ENCODE measurements around the gene PDE9A. TPM values are rescaled to one million over a fixed set of nuclear protein-coding genes. Genes with fewer than 3 reads are reported as not detected.
A peak's percentile ranks its signal among the peaks of the same experiment; 100 is the strongest.

The PDE9A gene
- total and polyA plus RNA-seq, 10 donors: 7.9 to 45.5 (median 23.8) TPM

DNA sequence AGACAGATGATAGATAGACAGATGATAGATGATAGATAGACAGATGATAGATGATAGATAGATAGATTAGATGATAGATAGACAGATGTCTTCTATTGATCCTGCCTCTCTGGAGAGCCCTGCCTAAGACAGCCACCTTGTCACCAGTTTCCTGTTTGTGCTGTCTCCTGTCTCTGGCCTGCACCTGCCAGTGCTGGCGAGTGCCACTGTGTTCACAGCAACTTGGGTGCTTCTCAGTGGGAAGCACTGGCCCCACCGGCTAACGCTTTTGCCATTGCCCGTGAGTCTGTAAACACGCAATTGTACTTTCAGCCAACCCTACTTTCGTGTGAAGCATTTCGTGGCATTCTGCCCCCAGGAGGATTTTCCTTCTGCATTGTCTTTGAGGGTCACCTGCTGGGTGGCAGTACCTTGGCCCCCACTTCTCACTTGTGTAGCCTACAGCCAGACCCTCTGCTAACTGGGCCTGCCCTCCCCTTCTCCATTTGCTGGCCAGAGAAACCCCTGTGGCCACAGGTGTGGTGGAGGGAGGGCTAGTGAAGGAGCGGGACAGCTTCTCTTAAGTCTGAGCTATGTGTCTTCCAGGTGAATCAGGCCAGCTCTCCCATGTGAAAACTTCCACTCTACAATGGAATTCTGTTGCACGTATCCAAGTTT is 23.4 kb upstream of the PDE9A start:
- 79 to 89% (median 84%) methylated on average over 9 of the region's 9 CpGs for WGBS, 5 donors
- TF ChIP-seq, protein P1, sequence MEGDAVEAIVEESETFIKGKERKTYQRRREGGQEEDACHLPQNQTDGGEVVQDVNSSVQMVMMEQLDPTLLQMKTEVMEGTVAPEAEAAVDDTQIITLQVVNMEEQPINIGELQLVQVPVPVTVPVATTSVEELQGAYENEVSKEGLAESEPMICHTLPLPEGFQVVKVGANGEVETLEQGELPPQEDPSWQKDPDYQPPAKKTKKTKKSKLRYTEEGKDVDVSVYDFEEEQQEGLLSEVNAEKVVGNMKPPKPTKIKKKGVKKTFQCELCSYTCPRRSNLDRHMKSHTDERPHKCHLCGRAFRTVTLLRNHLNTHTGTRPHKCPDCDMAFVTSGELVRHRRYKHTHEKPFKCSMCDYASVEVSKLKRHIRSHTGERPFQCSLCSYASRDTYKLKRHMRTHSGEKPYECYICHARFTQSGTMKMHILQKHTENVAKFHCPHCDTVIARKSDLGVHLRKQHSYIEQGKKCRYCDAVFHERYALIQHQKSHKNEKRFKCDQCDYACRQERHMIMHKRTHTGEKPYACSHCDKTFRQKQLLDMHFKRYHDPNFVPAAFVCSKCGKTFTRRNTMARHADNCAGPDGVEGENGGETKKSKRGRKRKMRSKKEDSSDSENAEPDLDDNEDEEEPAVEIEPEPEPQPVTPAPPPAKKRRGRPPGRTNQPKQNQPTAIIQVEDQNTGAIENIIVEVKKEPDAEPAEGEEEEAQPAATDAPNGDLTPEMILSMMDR (IDR thresholded peaks at IDR 0.05 in 8 of 11, conservative IDR thresholded peaks at IDR 0.05 in 3 of 11): no peak
- TF ChIP-seq POLR2A (IDR thresholded peaks at IDR 0.05) (no peak), POLR2AphosphoS5 (IDR thresholded peaks at IDR 0.05) (no peak)
- no peaks in the 10 kb centered on the region for H3K36me3 ChIP-seq

DNA sequence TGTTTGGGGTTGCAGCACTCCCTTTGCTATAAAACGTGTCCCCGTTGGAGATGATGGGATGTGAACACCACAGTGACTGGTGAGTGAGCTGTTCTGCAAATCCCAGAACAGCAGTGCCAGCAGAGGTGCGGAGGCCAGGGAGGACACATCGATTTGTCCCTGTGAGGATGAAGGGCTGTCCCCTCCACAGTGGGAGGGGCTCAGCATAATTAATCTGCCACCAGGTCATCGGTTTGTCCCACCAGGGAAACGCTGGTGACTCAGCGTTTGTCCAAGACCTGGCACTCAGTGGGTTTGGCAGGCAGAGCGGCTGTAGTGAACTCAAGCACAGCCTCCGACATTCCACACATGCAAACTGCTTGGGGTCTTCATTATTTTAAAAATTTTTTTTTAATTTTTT is 22.8 kb upstream of the PDE9A start:
- DNase-seq: peak; percentile 41
- 53 to 78% (median 58%) methylated on average over 8 to 9 of the region's 9 CpGs for WGBS, 5 donors

More for the DNA sequence above, 23.4 kb upstream of the PDE9A start:
- Histone ChIP-seq H3K4me3 (no peak overlapping the region), H3K4me1 (no peaks in the 10 kb centered on the region), H3K27me3 (replicated peaks in 1 of 7) (peaks cover 0 to 35% (median 0%) of the 10 kb centered on the region in 7 donors), H3K27ac (no peak overlapping the region), H3K9me3 (no peaks in the 10 kb centered on the region)
- intact Hi-C loops (cut with DNase I; ENCODE audit: low total_unique reads): no loop called here
- DNase-seq: peak; percentile 48

DNA sequence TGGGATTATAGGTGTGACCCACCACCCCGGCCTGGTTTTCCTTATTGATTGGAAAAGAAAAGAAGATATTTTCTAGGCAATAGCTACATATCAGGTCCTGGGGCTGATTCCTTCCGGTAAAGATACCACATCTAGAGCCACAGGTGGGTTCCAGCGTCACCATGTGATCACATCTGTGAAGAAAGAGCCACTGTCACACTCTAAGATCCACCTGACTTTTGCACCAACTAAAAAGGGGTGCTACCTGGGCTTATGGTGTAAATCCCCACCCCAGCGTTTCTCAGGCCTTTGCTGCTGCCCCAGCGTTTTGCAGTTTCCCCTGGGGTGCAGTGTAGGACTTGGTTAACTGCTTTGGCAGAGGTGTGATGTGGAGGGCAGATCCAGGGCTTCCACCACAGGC is 22.3 kb upstream of the PDE9A start:
- 68 to 75% (median 73%) methylated on average over 5 of the region's 5 CpGs for WGBS, 5 donors
- Histone ChIP-seq H3K27ac (no peak overlapping the region), H3K9me3 (no peaks in the 10 kb centered on the region), H3K36me3 (no peaks in the 10 kb centered on the region), H3K27me3 (replicated peaks in 1 of 7) (peaks cover 0 to 29% (median 0%) of the 10 kb centered on the region in 7 donors), H3K4me1 (no peaks in the 10 kb centered on the region), H3K4me3 (no peak overlapping the region)
- intact Hi-C loops (cut with DNase I; ENCODE audit: low total_unique reads): no loop called here
- DNase-seq: peak; percentile 25
- TF ChIP-seq, protein P1 (IDR thresholded peaks at IDR 0.05 in 8 of 11, conservative IDR thresholded peaks at IDR 0.05 in 3 of 11): no peak
- no peak for TF ChIP-seq POLR2AphosphoS5 (IDR thresholded peaks at IDR 0.05)
- no peak for TF ChIP-seq POLR2A (IDR thresholded peaks at IDR 0.05)

More for the DNA sequence above, 22.8 kb upstream of the PDE9A start:
- TF ChIP-seq, protein P1 (IDR thresholded peaks at IDR 0.05 in 8 of 11, conservative IDR thresholded peaks at IDR 0.05 in 3 of 11): no peak
- no peak for TF ChIP-seq POLR2AphosphoS5 (IDR thresholded peaks at IDR 0.05)
- TF ChIP-seq POLR2A (IDR thresholded peaks at IDR 0.05): no peak
- Histone ChIP-seq H3K9me3 (no peaks in the 10 kb centered on the region), H3K36me3 (no peaks in the 10 kb centered on the region), H3K4me1 (no peaks in the 10 kb centered on the region), H3K27ac (no peak overlapping the region), H3K27me3 (replicated peaks in 1 of 7) (peaks cover 0 to 29% (median 0%) of the 10 kb centered on the region in 7 donors), H3K4me3 (no peak overlapping the region)
- intact Hi-C loops (cut with DNase I; ENCODE audit: low total_unique reads): no loop called here

DNA sequence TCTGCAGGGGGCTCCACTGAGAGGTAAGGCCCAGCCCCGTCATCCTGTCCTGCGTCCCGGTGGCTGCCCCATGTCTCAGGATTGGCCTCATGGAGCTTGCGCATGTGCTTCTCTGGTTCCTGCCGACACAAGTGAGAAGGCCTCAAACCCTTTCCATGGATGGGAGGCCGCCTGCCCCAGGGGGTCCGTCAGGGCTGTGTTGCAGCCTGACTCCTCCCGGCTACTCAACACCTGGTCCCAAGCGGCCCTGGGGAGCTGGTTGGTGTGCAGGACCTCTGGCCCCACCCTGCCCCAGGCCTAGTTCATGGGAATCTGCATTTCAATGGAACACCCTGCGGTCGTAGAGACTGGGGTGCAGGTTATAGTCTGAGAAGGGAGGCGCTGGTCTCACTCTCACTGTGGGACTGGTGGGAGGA is 21.1 kb upstream of the PDE9A start:
- peaks cover 0 to 20% (median 0%) of the 10 kb centered on the region in 7 donors for H3K27me3 ChIP-seq (replicated peaks in 1 of 7)
- peak; percentile 48 for DNase-seq
- WGBS, 5 donors: 88 to 98% (median 92%) methylated on average over 8 to 12 of the region's 12 CpGs
- H3K9me3 ChIP-seq: no peaks in the 10 kb centered on the region
- no peak overlapping the region for H3K4me3 ChIP-seq
- no peaks in the 10 kb centered on the region for H3K36me3 ChIP-seq
- TF ChIP-seq POLR2A (IDR thresholded peaks at IDR 0.05): no peak
- TF ChIP-seq, protein P1 (IDR thresholded peaks at IDR 0.05 in 8 of 11, conservative IDR thresholded peaks at IDR 0.05 in 3 of 11): no peak
- TF ChIP-seq POLR2AphosphoS5 (IDR thresholded peaks at IDR 0.05): no peak
- H3K4me1 ChIP-seq: no peaks in the 10 kb centered on the region
- H3K27ac ChIP-seq: no peak overlapping the region
- intact Hi-C loops (cut with DNase I; ENCODE audit: low total_unique reads): no loop called here

All from spleen (tissue), 11 donors.